Muscle of leg (tissue), 11 donors: ENCODE data around the gene C1QTNF8. TPM values are rescaled to one million over a fixed set of nuclear protein-coding genes. Genes with fewer than 3 reads are reported as not detected.

Experiments used
- DNase-seq: peaks from one replicate; pipeline ENCODE4 v3.0.0; 2013
- H3K27ac ChIP-seq: one replicate; pipeline ENCODE4 v1.5.1; 2013; ENCODE audit warnings: mild to moderate bottlenecking, low read length, control low read depth
- H3K27me3 ChIP-seq: one replicate; pipeline ENCODE4 v1.6.1; 2013; ENCODE audit warnings: low read length; ENCODE audit not compliant: control insufficient read depth, insufficient read depth
- H3K36me3 ChIP-seq: one replicate; pipeline ENCODE4 v1.6.1; 2013; ENCODE audit warnings: low read length; ENCODE audit not compliant: control insufficient read depth, insufficient read depth
- H3K4me1 ChIP-seq: one replicate; pipeline ENCODE4 v1.6.1; 2013; ENCODE audit warnings: low read length; ENCODE audit not compliant: control insufficient read depth, insufficient read depth
- H3K4me3 ChIP-seq: one replicate; pipeline ENCODE4 v1.5.1; 2013; ENCODE audit warnings: low read length, control low read depth
- H3K9me3 ChIP-seq: replicated peaks from 2 replicates; pipeline ENCODE4 v1.6.1; 2013; ENCODE audit warnings: low read depth, low read length; ENCODE audit not compliant: control insufficient read depth
- WGBS: methylation state at CpG from one replicate; pipeline ENCODE4 v1.1.5; 2013; ENCODE audit warnings: missing lambda C conversion rate; ENCODE audit not compliant: insufficient coverage; 5-methylcytosine and 5-hydroxymethylcytosine counted together
- polyA plus RNA-seq, 8 donors: library from polyadenylated mRNA; unstranded; fragments of 120-200 nt; gene quantifications; one replicate each; pipeline versions ENCODE4 v1.2.1 to v1.2.3, GENCODE V29; 2013; ENCODE audit warnings: inconsistent platforms in 1 of 8, low replicate concordance in 1 of 8; ENCODE audit not compliant: insufficient read length in 8 of 8, insufficient read depth in 1 of 8
- total RNA-seq: library from RNA; stranded (reverse); fragments of 120-200 nt; gene quantifications from one replicate; pipeline ENCODE4 v1.2.4, GENCODE V29; 2013

The C1QTNF8 gene
- total and polyA plus RNA-seq, 9 donors: not detected

DNA sequence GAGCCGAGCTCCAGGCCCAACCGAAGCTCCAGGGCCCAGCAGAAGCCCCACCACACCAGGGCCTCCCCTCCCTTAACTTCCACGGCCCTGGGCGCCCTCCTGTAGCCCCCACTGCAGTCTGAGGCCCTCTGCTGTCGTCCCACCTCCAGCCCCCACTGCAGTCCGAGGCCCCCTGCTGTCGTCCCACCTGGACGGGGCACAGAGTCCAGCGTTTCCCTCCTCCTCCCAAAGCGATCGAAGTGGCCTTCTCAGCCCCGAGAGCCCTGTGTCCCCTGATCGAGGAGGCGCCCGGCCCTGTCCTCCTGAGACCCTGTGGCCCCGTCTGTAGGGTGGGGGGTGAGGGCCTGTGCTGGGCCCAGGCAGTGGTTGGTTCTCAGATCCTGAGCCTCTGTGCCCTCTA, 31.1 kb upstream of the C1QTNF8 start:
- Histone ChIP-seq H3K9me3 (no peaks in the 10 kb centered on the region), H3K27me3 (peaks cover 8% of the 10 kb centered on the region), H3K4me1 (peaks cover 9% of the 10 kb centered on the region), H3K36me3 (no peaks in the 10 kb centered on the region), H3K4me3 (no peak overlapping the region), H3K27ac (no peak overlapping the region)
- no peak for DNase-seq
- WGBS: 43% methylated on average over 5 of the region's 16 CpGs

- 38% methylated on average over 9 of the region's 10 CpGs for WGBS
- Histone ChIP-seq H3K36me3 (no peaks in the 10 kb centered on the region), H3K4me3 (no peak overlapping the region), H3K9me3 (no peaks in the 10 kb centered on the region), H3K4me1 (peaks cover 9% of the 10 kb centered on the region), H3K27ac (no peak overlapping the region), H3K27me3 (peaks cover 12% of the 10 kb centered on the region)
- DNase-seq: no peak
Observed at GRCh38 chr16:1126586-1126985, 30.5 kb upstream of the C1QTNF8 start.

- Histone ChIP-seq H3K27me3 (peaks cover 13% of the 10 kb centered on the region), H3K4me1 (peaks cover 9% of the 10 kb centered on the region), H3K4me3 (no peak overlapping the region), H3K27ac (no peak overlapping the region), H3K9me3 (no peaks in the 10 kb centered on the region), H3K36me3 (no peaks in the 10 kb centered on the region)
- no peak for DNase-seq
- 39% methylated on average over 13 of the region's 17 CpGs for WGBS
Observed at GRCh38 chr16:1126044-1126443, 30.0 kb upstream of the C1QTNF8 start.

DNA sequence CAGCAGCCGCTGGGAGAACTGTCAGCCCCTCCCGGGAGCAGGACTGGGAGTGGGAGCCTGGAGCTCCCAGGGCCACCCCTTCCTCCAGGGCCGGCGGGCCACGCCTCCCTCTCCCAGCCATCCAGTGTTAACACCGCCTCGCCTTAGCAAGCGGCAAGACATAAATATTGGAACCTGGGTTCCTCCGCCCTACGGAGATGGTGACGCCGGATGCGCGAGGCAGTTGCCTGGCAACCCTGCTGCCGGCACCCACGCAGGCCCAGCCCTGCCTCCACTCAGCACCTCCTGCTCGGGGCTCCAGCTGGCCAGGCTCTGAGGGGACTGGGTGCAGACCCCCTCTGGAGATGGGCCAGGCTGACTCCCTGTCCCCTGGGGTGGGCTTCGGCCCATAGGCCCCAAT, 29.4 kb upstream of the C1QTNF8 start:
- peak; percentile 61 for DNase-seq
- H3K36me3 ChIP-seq: no peaks in the 10 kb centered on the region
- H3K9me3 ChIP-seq: no peaks in the 10 kb centered on the region
- H3K4me3 ChIP-seq: no peak overlapping the region
- peaks cover 16% of the 10 kb centered on the region for H3K27me3 ChIP-seq
- no peak overlapping the region for H3K27ac ChIP-seq
- H3K4me1 ChIP-seq: peaks cover 10% of the 10 kb centered on the region
- WGBS: 15% methylated on average over 18 of the region's 18 CpGs

GRCh38 chr16:1124795-1125194, 28.8 kb upstream of the C1QTNF8 start:
- Histone ChIP-seq H3K27me3 (peaks cover 22% of the 10 kb centered on the region), H3K4me1 (peaks cover 14% of the 10 kb centered on the region), H3K27ac (no peak overlapping the region), H3K36me3 (no peaks in the 10 kb centered on the region), H3K9me3 (no peaks in the 10 kb centered on the region), H3K4me3 (no peak overlapping the region)
- DNase-seq: no peak
- WGBS: 85% methylated on average over 10 of the region's 11 CpGs

DNA sequence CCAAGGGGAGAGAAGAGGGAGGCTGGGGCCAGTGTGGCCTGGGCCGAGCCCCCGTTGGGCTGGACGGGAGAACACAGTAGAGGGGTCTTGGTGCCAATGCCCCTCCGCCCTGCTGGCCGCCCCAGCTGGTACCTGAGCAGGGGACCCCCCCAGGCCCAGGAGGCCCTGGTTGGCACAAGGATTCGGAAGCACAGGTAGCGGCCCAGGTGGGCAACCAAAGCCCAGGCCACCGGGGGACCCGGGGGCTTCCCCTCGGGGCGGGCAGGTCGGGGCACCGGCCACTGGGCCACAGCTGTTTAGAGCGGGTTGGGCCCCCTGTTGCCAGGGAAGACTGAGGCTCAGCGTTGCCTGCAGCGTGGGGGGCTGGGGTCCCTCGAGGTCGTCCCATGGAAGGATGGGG, 28.2 kb upstream of the C1QTNF8 start:
- peaks cover 22% of the 10 kb centered on the region for H3K27me3 ChIP-seq
- no peaks in the 10 kb centered on the region for H3K9me3 ChIP-seq
- DNase-seq: no peak
- H3K27ac ChIP-seq: no peak overlapping the region
- peaks cover 14% of the 10 kb centered on the region for H3K4me1 ChIP-seq
- no peaks in the 10 kb centered on the region for H3K36me3 ChIP-seq
- H3K4me3 ChIP-seq: no peak overlapping the region
- 78% methylated on average over 16 of the region's 18 CpGs for WGBS

DNA sequence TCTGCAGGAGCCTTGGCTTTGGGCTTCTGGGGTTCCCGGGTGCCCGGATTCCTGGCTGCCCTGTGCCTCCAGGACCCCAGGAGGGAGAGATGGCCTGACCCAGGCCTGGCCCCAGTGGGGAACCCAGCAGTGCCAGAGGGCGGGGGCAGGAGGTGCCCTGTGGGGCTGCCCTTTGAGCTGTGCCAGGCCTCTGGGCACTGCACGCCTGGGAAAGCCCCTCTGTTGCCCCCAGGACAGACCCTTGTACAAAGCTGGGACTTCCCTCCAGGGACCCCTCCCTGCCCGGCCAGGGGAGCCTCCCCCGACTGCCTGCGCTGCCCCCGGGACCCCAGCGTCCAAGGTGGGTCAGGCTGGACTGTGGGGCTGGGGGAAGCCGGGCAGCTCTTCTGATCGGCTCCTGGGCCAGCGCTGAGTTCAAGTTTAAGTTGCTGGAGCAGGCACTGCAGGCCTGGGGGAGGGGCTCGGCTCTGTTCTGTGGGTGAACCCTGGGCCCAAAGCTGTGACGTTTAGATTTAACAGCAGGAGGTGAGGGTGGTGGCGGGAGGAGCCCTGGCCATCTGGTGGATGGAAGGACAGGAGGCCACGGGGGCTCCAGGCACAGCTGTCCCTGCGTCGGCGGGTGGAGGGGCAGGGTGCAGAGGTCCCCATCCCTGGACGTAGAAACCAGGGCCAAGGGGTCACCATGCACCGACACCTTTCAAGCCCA, 27.6 kb upstream of the C1QTNF8 start:
- no peak overlapping the region for H3K27ac ChIP-seq
- WGBS: 62% methylated on average over 14 of the region's 21 CpGs
- H3K27me3 ChIP-seq: peaks cover 22% of the 10 kb centered on the region
- DNase-seq: no peak
- H3K4me3 ChIP-seq: no peak overlapping the region
- peaks cover 14% of the 10 kb centered on the region for H3K4me1 ChIP-seq
- no peaks in the 10 kb centered on the region for H3K9me3 ChIP-seq
- H3K36me3 ChIP-seq: no peaks in the 10 kb centered on the region

- WGBS: 80% methylated on average over 9 of the region's 14 CpGs
- Histone ChIP-seq H3K4me3 (no peak overlapping the region), H3K27ac (no peak overlapping the region), H3K36me3 (no peaks in the 10 kb centered on the region), H3K4me1 (peaks cover 16% of the 10 kb centered on the region), H3K9me3 (no peaks in the 10 kb centered on the region), H3K27me3 (peaks cover 21% of the 10 kb centered on the region)
- DNase-seq: no peak
Observed at GRCh38 chr16:1122398-1122765, 26.3 kb upstream of the C1QTNF8 start.

DNA sequence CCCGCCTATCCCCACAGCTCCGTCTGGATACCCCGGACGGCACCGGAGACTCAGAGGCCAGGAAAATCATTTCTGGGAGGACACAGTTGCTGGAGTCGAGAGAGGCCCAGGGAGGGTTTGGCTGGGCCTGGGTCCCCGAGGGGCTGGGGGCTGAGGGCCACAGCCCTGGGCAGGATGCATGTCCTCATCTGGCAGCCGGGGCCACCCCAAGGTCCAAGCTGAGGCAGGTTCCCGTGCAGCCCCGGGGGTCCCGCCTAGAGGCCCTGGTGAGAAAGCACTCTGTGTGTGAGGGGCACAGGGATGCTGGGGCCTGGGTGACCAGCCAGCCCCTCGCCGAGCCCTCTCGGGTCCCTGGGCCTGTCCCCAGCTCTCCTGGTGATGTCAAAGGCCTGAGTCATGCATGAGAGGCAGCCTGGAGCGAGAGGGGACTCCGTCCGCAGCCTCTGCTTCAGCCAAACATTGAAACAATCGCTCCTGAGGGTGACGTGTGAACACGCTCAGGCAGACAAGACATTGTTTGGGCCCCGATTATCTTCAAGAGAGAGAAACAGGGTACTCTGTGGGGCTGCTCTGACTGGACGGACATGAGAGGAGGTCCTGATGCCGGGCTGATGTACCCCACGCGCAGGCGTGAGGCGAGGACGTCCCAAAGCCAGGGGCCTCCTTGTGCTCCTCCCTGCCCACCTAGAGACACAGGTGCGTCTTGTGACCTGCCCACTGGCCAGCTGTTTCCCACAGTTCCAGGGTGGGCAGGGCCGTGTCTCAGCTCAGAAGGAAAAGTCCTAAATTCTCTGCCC, 25.8 kb upstream of the C1QTNF8 start:
- Histone ChIP-seq H3K4me3 (no peak overlapping the region), H3K9me3 (no peaks in the 10 kb centered on the region), H3K4me1 (peaks cover 22% of the 10 kb centered on the region), H3K27me3 (peaks cover 21% of the 10 kb centered on the region), H3K36me3 (no peaks in the 10 kb centered on the region), H3K27ac (no peak overlapping the region)
- DNase-seq: no peak
- WGBS: 62% methylated on average over 28 of the region's 30 CpGs

DNA sequence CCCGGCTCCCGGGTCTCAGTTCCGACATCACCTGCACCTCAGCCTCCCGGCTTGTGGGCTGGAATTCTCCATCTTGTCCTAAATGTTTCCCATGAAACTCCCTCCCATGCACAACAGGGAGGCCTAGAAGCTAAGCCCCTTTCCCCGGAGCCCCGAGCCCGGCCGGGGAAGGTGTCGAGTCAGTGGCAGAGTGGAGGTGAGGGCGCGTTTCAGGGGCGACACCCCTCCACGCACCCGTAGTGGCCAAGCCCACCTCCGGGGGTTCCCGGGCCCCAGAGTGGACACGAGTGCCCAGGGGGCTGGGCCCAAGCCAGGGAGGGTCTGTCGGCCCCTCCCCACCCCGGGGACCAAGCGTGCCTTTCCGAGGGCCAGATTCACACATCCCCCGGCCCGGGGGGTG, 25.0 kb upstream of the C1QTNF8 start:
- no peak overlapping the region for H3K4me3 ChIP-seq
- H3K4me1 ChIP-seq: peaks cover 27% of the 10 kb centered on the region
- H3K9me3 ChIP-seq: no peaks in the 10 kb centered on the region
- H3K36me3 ChIP-seq: no peaks in the 10 kb centered on the region
- H3K27me3 ChIP-seq: peaks cover 21% of the 10 kb centered on the region
- no peak for DNase-seq
- no peak overlapping the region for H3K27ac ChIP-seq
- WGBS: 60% methylated on average over 20 of the region's 23 CpGs
